Measurements from ENCODE around the gene ZNF142.
A peak's percentile ranks its signal among the peaks of the same experiment; 100 is the strongest.

ZNF142 gene

DNA sequence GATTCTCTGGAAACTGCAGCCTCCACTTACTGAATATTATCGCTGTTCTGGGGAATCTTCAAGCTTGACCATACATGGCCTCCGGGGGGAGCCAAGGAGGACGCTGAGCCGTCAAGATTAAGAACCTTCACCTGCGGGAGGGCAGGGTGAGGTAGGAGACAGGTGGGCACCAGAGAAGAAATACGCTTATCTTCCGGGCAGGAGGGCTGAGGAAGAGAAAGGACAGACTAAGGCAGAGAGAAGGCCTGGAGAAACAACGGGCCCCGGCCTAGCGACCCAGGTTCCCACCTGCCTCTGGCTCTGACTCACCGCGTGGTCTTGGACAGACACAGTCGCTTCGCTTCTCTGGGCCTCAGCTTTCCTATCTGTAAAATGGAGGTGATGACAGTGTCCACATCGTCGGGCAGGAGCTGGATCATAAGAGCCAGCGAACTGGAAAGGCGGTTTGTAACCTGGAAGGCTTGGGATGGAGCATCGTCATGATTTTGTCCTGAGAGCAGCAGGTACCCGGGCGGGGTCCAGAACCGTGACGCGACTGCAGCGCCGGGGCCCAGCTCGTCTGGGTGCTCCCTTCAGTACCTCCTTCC, 659 bp downstream of the ZNF142 start:
- H3K27ac ChIP-seq: peak overlapping the region; percentile 84
- H3K4me3 ChIP-seq: peak overlapping the region; percentile 99
- H3K9ac ChIP-seq: peak overlapping the region; percentile 88
- H3K4me1 ChIP-seq: peaks cover 27% of the 10 kb centered on the region
- H3K9me3 ChIP-seq: no peaks in the 10 kb centered on the region
- TF ChIP-seq Cebpa-rat (IDR thresholded peaks at IDR 0.05): no peak
- no peaks in the 10 kb centered on the region for H3K27me3 ChIP-seq
- peaks cover 24% of the 10 kb centered on the region for H4K20me1 ChIP-seq
- peak overlapping the region; percentile 81 for H3K4me2 ChIP-seq
- H3K36me3 ChIP-seq: peaks cover 73% of the 10 kb centered on the region

DNA sequence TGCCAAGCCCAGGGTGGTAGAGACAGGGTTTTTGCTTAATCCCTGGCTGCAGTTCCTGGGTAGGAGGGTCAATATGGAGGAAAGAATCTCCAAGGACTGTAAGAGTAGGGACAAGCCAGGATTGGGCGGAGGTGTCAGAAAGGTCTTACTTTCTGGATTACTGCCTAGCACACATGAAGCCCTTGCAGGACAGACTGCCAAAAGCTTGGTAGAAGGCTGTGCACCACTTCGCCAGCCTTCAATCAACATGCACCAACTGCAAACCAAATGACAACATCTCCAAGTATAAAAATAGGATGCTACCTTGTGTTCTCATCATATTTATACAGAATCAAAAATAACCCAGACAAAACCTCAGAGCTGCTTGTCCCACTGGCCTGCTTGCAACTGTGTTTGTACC, 3.7 kb downstream of the ZNF142 start:
- no peak for TF ChIP-seq Cebpa-rat (IDR thresholded peaks at IDR 0.05)
- H3K4me3 ChIP-seq: no peak overlapping the region
- no peak overlapping the region for H3K9ac ChIP-seq
- no peaks in the 10 kb centered on the region for H3K27me3 ChIP-seq
- H3K27ac ChIP-seq: no peak overlapping the region
- H3K9me3 ChIP-seq: no peaks in the 10 kb centered on the region
- no peak overlapping the region for H3K4me2 ChIP-seq
- peaks cover 73% of the 10 kb centered on the region for H3K36me3 ChIP-seq
- H4K20me1 ChIP-seq: peaks cover 41% of the 10 kb centered on the region
- peaks cover 26% of the 10 kb centered on the region for H3K4me1 ChIP-seq

DNA sequence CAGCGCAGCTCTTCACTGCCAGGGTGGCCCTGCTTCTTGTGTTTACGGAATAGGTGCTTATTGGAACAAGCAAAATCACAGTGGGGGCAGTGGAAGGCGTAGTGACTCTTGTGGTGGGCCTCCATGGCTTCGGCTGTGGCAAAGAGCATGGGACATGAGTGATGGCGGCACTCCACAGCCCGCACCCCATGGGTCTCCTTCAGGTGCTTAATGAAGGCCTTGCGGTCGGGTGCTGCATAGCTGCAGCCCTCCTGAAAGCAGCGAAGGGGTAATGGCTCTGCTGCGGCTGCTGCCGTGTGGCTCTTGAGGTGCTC, 10.7 kb downstream of the ZNF142 start:
- Histone ChIP-seq H3K27me3 (no peaks in the 10 kb centered on the region), H3K36me3 (peaks cover 100% of the 10 kb centered on the region), H4K20me1 (peaks cover 56% of the 10 kb centered on the region), H3K27ac (no peak overlapping the region), H3K4me2 (no peak overlapping the region), H3K4me1 (peaks cover 2% of the 10 kb centered on the region), H3K4me3 (no peak overlapping the region), H3K9ac (no peak overlapping the region), H3K9me3 (no peaks in the 10 kb centered on the region)
- TF ChIP-seq Cebpa-rat (IDR thresholded peaks at IDR 0.05): no peak

DNA sequence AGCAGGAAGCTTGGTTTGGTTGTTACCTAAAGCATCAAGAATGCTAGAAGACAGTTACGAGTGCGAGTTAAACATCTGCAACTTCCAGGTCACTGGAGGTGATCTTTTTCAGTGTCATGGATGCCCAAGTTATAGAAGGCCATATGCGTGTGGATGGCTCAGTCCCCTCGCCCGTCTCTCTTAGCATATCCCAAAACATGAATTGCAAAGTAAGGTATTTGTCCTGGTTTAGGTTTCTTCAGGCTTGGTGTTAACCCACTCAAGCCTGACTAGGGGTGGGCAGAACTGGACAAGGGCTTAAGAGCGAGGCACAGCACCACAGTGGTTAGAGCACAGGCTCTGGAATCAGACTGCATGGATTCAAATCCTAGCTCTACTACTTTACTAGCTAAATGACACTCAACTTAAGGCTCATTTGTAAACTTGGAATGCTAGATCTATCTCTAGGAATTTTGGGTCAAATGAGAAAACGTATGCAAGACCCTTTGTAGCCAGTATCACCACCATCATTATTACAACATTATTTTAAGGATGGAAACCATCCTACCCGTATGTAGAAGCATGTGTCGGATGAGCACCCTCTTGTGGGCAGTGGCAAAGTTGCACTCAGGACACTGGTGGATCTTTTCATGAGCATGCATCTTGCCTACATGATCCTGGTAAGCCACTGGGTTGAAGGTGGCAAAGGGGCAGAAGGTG, 11.2 kb downstream of the ZNF142 start:
- H3K4me2 ChIP-seq: no peak overlapping the region
- H4K20me1 ChIP-seq: peaks cover 58% of the 10 kb centered on the region
- TF ChIP-seq Cebpa-rat (IDR thresholded peaks at IDR 0.05): no peak

DNA sequence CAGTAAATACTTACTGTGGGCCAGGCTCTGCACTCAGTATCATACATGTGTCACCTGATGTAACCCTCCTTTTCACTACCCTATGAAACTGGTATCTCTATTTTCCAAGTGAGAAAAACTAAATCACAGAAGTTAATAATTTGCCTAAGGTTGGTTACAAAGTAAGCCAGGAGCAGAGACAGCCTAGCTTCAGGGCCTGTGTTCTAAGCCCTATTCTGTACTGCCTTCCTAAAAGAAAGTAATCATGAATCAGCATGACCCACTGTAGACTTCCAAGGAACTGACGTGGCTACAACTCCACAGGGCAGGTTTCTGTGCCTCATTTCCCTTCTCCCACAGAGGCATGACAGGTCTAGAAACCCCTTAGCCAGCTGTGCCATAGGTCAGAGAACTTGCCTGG, 14.3 kb downstream of the ZNF142 start:
- Histone ChIP-seq H3K4me1 (no peaks in the 10 kb centered on the region), H3K4me3 (no peak overlapping the region), H4K20me1 (peaks cover 60% of the 10 kb centered on the region), H3K27me3 (no peaks in the 10 kb centered on the region), H3K4me2 (no peak overlapping the region), H3K27ac (no peak overlapping the region), H3K36me3 (peaks cover 99% of the 10 kb centered on the region), H3K9ac (no peak overlapping the region), H3K9me3 (no peaks in the 10 kb centered on the region)
- TF ChIP-seq Cebpa-rat (IDR thresholded peaks at IDR 0.05): no peak

More for the DNA sequence above, 11.2 kb downstream of the ZNF142 start:
- no peak overlapping the region for H3K9ac ChIP-seq
- peaks cover 100% of the 10 kb centered on the region for H3K36me3 ChIP-seq
- H3K4me3 ChIP-seq: no peak overlapping the region
- H3K27ac ChIP-seq: no peak overlapping the region
- H3K27me3 ChIP-seq: no peaks in the 10 kb centered on the region
- H3K9me3 ChIP-seq: no peaks in the 10 kb centered on the region
- no peaks in the 10 kb centered on the region for H3K4me1 ChIP-seq

DNA sequence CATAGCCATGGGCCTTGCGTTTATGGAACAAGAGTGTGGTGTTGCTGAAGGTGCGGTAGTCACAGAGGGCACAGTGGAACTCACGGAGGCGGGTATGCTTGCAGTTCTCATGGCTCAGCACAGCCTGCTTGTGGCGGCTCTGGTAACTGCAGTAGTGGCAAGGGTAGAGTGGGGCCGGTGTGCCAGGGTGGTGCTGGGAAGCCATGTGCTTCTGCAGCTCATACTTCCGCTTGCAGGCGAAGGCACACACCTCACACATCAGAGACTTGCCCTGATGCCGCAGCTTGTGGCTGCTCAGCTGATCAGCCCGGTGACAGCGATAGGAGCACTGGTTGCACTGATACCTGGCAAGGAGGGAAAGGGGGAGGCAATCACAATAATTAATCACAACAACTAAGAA, 14.7 kb downstream of the ZNF142 start:
- H3K9ac ChIP-seq: no peak overlapping the region
- peaks cover 60% of the 10 kb centered on the region for H4K20me1 ChIP-seq
- TF ChIP-seq Cebpa-rat (IDR thresholded peaks at IDR 0.05): no peak
- no peak overlapping the region for H3K4me3 ChIP-seq
- H3K4me2 ChIP-seq: no peak overlapping the region
- no peaks in the 10 kb centered on the region for H3K27me3 ChIP-seq
- no peaks in the 10 kb centered on the region for H3K9me3 ChIP-seq
- H3K4me1 ChIP-seq: no peaks in the 10 kb centered on the region
- no peak overlapping the region for H3K27ac ChIP-seq
- H3K36me3 ChIP-seq: peaks cover 99% of the 10 kb centered on the region

DNA sequence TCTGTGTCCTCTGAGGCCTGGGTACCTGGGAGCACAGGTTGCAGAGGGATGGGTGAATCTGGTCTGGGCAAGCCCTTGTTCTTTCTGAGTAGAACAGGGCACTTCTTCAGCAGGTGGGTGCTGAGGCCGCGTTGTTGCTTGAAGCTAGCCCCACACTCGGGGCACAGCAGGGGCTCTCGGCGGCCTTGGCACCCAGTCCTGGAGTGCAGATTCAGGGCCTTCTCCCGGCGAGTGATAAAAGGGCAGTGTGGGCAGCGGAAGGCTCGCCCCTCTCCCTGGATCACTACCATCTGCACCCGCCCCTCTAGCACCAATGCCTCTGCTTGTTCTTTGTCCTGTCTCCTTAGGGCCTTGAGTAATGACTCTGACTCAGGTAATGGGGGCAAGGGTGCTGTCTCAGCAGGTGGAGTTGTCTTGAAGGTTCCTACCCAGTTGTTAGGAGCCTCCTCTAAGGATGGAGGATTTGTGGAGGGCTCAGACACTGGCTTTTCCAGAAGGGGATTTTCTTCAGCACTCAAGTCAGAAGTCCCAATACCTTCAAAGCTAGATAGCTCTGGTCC, 15.6 kb downstream of the ZNF142 start:
- Histone ChIP-seq H3K4me1 (no peaks in the 10 kb centered on the region), H4K20me1 (peaks cover 52% of the 10 kb centered on the region), H3K4me2 (no peak overlapping the region), H3K27me3 (no peaks in the 10 kb centered on the region), H3K4me3 (no peak overlapping the region), H3K36me3 (peaks cover 99% of the 10 kb centered on the region), H3K9me3 (no peaks in the 10 kb centered on the region), H3K27ac (no peak overlapping the region), H3K9ac (no peak overlapping the region; the same call in 1 of the 2 replicates)
- TF ChIP-seq Cebpa-rat (IDR thresholded peaks at IDR 0.05): no peak

DNA sequence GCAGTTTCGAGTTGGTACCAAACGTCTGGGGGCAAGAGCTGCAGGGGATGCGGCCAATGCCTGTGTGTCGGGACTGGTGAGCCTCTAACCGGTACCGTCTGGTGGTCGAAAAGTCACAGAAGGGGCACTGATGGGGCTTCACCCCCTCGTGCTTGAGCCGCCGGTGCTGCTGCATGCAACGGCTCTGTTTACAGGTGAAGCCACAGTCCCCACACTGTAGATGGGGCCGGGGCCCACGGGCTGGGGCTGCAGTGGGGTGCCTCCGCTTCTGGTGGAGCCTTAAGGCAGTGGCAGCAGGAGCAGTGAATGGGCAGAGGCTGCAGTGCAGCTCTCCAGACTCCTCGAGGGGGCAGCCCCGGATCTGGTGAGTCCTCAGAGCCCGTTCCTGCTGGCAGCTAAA, 16.6 kb downstream of the ZNF142 start:
- Histone ChIP-seq H3K27ac (no peak overlapping the region), H3K4me1 (no peaks in the 10 kb centered on the region), H3K27me3 (no peaks in the 10 kb centered on the region), H3K4me3 (no peak overlapping the region), H3K36me3 (peaks cover 99% of the 10 kb centered on the region), H3K4me2 (no peak overlapping the region), H3K9me3 (no peaks in the 10 kb centered on the region), H3K9ac (no peak overlapping the region), H4K20me1 (peaks cover 53% of the 10 kb centered on the region)
- TF ChIP-seq Cebpa-rat (IDR thresholded peaks at IDR 0.05): no peak

DNA sequence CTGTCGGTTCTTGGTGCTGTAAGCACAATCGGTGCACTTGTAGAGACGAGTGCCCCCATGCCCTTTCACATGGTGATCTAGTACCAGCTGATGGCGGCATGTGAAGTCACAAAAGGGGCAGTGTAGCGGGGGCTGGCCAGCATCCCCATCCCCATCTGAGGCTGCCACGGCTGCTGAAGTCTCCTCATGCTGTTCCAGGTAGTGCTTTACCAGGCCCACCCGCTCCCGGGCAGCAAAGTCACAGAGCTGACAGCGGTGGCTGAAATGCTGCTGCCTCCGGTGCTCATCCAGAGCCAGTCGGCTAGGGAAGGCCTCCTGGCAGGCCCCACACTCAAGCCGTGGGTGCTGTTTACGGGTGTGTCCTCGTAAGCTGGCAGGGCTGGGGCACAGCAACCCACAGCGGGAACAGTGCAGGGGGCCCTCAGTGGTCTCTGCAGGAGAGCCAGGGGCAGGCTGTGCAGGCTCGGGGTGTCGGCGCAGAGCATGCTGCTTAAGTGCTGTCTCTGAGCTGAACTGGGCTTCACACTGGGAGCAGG, 17.2 kb downstream of the ZNF142 start:
- Histone ChIP-seq H3K4me1 (no peaks in the 10 kb centered on the region), H4K20me1 (peaks cover 52% of the 10 kb centered on the region), H3K9ac (no peak overlapping the region), H3K27ac (no peak overlapping the region), H3K9me3 (no peaks in the 10 kb centered on the region), H3K27me3 (no peaks in the 10 kb centered on the region), H3K36me3 (peaks cover 99% of the 10 kb centered on the region), H3K4me2 (no peak overlapping the region), H3K4me3 (no peak overlapping the region)
- no peak for TF ChIP-seq Cebpa-rat (IDR thresholded peaks at IDR 0.05)

DNA sequence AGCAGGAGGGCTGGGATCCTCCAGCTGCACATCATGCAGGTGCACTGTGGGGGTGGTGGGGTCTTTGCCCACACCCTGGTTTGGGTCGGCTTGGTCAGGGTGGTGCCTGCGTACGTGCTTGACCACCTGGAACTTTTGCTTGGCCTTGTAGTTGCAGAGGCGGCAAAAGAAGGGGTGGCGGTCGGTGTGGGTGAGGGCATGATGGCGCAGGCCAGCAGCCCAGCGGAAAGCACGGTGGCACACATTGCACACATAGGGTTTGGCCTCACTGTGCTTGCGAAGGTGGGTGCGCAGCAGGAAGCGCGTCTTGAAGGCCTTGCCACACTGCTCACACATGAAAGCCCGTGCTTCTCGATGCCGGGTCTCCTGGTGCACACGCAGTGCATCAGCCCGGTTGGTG, 21.1 kb downstream of the ZNF142 start:
- Histone ChIP-seq H3K36me3 (peaks cover 99% of the 10 kb centered on the region), H3K4me2 (no peak overlapping the region), H3K4me1 (no peaks in the 10 kb centered on the region), H3K9me3 (no peaks in the 10 kb centered on the region), H3K9ac (no peak overlapping the region), H3K4me3 (no peak overlapping the region), H4K20me1 (peaks cover 26% of the 10 kb centered on the region), H3K27me3 (no peaks in the 10 kb centered on the region), H3K27ac (no peak overlapping the region)
- no peak for TF ChIP-seq Cebpa-rat (IDR thresholded peaks at IDR 0.05)

Measured in BLaER1 (cell line).